HFF-Myc (cell line): ENCODE measurements around the gene PDK2.

Experiments
- DNase-seq: peaks from one replicate; pipeline ENCODE4 v3.0.0-alpha.2; 2011; ENCODE audit warnings: low read depth; ENCODE audit errors: extremely low read depth
- H3K4me3 ChIP-seq: replicated peaks from 2 replicates; pipeline ENCODE4 v1.5.1; 2011; ENCODE audit warnings: low read depth, mild to moderate bottlenecking, control low read depth, low read length
- TF ChIP-seq, protein P1 (sequence below): IDR thresholded peaks from 2 replicates; pipeline ENCODE4 v1.5.1; 2012; ENCODE audit warnings: mild to moderate bottlenecking, low read depth, low read length, control low read depth; ENCODE audit errors: missing control alignments

PDK2 gene

DNA sequence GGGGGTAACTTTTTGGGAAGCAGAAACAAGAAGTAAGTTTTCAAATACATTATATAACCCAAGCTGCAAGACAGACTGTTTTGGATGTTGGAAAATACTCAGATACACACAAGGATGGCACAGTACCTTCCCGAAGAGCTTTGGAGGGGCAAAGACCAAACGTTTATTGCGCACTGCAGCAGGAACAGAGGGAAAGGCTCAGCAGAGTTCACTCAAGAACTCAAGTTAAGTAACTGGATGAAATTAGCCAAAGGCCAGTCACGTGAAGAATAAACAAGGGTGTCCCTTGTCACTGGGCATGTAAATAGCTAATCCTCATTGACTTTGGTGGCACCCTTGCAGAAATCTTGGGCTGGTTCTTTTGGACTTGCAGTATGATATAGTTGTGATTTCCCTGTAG, 2.8 kb downstream of the PDK2 start:
- TF ChIP-seq, protein P1, sequence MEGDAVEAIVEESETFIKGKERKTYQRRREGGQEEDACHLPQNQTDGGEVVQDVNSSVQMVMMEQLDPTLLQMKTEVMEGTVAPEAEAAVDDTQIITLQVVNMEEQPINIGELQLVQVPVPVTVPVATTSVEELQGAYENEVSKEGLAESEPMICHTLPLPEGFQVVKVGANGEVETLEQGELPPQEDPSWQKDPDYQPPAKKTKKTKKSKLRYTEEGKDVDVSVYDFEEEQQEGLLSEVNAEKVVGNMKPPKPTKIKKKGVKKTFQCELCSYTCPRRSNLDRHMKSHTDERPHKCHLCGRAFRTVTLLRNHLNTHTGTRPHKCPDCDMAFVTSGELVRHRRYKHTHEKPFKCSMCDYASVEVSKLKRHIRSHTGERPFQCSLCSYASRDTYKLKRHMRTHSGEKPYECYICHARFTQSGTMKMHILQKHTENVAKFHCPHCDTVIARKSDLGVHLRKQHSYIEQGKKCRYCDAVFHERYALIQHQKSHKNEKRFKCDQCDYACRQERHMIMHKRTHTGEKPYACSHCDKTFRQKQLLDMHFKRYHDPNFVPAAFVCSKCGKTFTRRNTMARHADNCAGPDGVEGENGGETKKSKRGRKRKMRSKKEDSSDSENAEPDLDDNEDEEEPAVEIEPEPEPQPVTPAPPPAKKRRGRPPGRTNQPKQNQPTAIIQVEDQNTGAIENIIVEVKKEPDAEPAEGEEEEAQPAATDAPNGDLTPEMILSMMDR, result no peak
- H3K4me3 ChIP-seq, result no peak overlapping the region
- no peak for DNase-seq

DNA sequence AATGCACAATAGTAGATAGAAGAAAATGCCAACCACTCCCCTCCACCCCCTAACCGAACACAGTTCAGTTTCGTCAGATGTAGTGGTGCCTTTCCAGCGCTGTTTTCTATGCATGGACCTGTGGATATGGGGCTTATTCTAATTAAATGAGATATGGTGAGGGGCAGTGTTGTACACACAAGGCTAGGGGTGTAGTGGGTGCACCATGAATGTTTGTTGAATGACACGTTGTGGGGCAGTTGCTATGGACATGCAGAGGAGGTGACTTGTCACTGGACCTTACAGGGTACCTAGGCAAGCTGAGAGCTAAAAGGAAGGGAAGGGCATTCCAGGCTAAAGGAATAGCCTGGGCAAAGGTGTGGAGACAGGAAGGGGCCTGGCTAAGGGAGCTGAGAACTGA, 3.4 kb downstream of the PDK2 start:
- DNase-seq, result no peak
- TF ChIP-seq, protein P1, result no peak
- H3K4me3 ChIP-seq, result no peak overlapping the region

DNA sequence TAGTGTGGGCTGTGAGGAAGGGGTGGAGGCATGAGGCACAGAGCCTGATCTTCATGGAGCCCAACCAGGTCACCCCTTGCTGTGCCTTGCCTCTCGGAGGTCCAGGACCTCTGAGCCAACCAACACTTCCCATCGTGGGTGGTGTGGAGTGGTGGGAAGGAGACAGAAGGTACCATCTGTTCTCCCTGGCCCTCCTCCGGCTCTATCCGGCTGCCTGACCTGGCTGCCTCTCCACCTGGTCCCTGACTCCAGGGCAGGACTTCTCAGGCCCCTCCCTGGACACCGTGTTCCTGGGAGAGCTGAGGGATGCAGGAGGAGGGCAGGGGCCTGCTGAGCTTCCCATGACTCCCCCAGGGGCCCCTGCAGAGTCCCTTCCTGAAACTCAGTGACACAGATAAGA, 3.9 kb downstream of the PDK2 start:
- TF ChIP-seq, protein P1, result no peak
- no peak for DNase-seq
- H3K4me3 ChIP-seq, result no peak overlapping the region

DNA sequence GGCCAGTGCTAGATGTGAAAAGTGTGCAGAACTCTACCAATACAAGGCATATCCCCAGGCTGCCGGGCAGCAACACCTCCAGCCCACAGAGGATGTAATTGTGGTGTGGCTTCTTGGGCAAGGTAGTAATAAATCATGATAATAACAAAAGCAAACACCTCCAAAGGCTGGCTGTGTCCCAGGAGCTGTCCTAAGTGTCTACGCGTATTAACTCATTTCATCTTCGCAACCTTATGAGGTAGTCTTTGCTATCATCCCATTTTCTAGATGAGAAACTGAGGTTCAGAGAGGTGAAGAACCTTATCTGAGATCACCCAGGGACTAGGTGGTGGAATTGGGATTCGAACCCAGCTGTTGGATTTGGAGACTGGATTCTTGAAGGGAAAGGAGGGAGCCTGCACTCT, 5.3 kb downstream of the PDK2 start:
- TF ChIP-seq, protein P1, result no peak
- no peak for DNase-seq
- H3K4me3 ChIP-seq, result no peak overlapping the region

DNA sequence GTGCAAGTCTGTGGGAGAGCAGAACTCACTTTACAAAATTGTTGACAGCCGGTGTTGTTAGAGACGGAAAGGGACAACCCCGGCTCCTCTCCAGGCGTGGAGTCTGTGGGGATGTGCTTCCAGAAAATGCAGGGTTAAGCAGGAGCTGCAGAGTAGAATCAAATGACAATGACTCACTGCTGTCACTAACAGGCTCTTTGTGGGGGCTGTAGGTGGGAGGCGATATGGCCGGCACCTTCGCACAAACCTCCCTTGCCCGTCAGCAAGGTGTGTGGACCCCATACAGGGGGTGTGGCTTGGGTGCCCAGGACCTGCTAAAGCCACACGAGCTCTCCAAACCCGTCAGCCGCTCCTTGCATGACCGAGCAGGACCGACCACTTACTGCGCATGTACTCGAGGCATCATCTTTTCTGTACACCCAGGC, 5.8 kb downstream of the PDK2 start:
- TF ChIP-seq, protein P1, result no peak
- DNase-seq, result no peak
- H3K4me3 ChIP-seq, result no peak overlapping the region

DNA sequence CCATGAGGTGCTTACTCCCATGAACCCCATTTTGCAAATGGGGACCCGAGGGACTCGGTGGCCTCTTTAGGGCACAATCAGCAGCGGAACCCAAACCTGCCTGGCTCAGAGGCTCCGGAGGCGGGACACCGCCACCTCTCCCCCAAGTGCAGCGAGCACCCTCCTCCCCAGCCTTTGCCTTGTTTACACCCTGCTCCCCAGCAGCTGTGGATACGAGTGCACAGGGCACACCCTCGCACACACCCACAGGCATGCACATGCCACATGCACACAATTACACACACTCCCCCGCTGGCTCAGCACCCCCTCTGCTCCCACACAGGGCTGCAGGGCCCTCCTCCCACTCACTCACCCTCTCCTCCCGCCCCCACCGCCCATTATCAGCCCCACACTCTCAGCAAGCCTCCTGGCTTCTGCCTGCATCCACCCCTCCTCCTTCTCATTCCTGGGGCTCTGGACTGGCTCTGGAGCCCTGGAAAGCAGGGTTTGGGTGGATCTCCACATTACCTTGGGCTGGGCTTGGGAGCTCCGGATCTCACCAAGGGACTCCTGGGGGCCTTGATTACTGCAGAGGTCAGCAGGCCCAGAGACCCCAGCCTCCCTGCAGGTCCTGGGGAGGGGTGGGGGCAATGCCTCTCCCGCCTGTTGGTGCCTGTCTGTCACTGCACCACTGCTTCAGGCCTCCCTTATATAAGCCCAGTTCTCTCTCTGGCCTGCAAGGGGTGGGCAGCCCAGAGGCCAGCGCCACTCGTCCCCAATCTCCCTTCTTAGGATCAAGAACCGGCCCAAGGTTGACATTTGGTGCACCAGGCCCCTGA, 6.4 kb downstream of the PDK2 start:
- TF ChIP-seq, protein P1, result no peak
- no peak for DNase-seq
- H3K4me3 ChIP-seq, result no peak overlapping the region
